Mesenchymal stem cell (in vitro differentiated cells and primary cell): Measurements from ENCODE around the gene ACP4.
"Not testable (repeated sequence)": the region's sequence is repeated elsewhere in the genome, so short reads cannot be mapped to it uniquely, and the experiment has no call there.

Source experiments
- DNase-seq: peaks from one replicate; pipeline ENCODE4 v3.0.0-alpha.2; 2013
- H2AFZ ChIP-seq: one replicate; pipeline ENCODE4 v1.6.1; 2013; ENCODE audit warnings: low read depth, mild to moderate bottlenecking, control low read depth, inconsistent platforms, low read length, moderate library complexity
- H2AK5ac ChIP-seq: 2 replicates; pipeline ENCODE4 v1.6.1; 2013; ENCODE audit warnings: low read length, moderate library complexity, mild to moderate bottlenecking, inconsistent platforms; ENCODE audit not compliant: severe bottlenecking
- H2BK120ac ChIP-seq: one replicate; pipeline ENCODE4 v1.6.1; 2013; ENCODE audit warnings: low read depth, mild to moderate bottlenecking, inconsistent platforms, low read length, moderate library complexity
- H2BK12ac ChIP-seq, 2 experiments: one replicate each; pipeline ENCODE4 v1.6.1; 2013; ENCODE audit warnings: inconsistent platforms in 2 of 2, low read length in 2 of 2, mild to moderate bottlenecking in 2 of 2, moderate library complexity in 2 of 2, control low read depth in 1 of 2
- H2BK15ac ChIP-seq: one replicate; pipeline ENCODE4 v1.6.1; 2013; ENCODE audit warnings: mild to moderate bottlenecking, low read depth, inconsistent platforms; ENCODE audit not compliant: poor library complexity, severe bottlenecking
- H2BK5ac ChIP-seq: 2 replicates; pipeline ENCODE4 v1.6.1; 2013; ENCODE audit warnings: low read depth, mild to moderate bottlenecking, low read length, control low read depth, inconsistent platforms; ENCODE audit not compliant: poor library complexity, severe bottlenecking
- H3K14ac ChIP-seq, 2 experiments: one replicate each; pipeline ENCODE4 v1.6.1; 2013; ENCODE audit warnings: inconsistent platforms in 2 of 2, low read length in 2 of 2, control low read depth in 1 of 2, mild to moderate bottlenecking in 1 of 2, moderate library complexity in 1 of 2
- H3K18ac ChIP-seq, 2 experiments: one replicate each; pipeline ENCODE4 v1.6.1; 2013; ENCODE audit warnings: inconsistent platforms in 2 of 2, low read length in 2 of 2, control low read depth in 1 of 2, low read depth in 1 of 2, mild to moderate bottlenecking in 1 of 2
- H3K23ac ChIP-seq, 2 experiments: one replicate each; pipeline ENCODE4 v1.6.1; 2013; ENCODE audit warnings: inconsistent platforms in 2 of 2, low read length in 2 of 2, mild to moderate bottlenecking in 2 of 2, moderate library complexity in 2 of 2, control low read depth in 1 of 2
- H3K27ac ChIP-seq: 2 replicates; pipeline ENCODE4 v1.5.1; 2013; ENCODE audit warnings: mild to moderate bottlenecking, moderate library complexity, low read length, control low read depth, inconsistent platforms; ENCODE audit not compliant: poor library complexity, severe bottlenecking
- H3K27me3 ChIP-seq, 2 experiments: 2 replicates each; pipeline versions ENCODE4 v1.6.1 to v1.7.0; 2013; ENCODE audit warnings: low read length in 2 of 2, mild to moderate bottlenecking in 2 of 2, moderate library complexity in 2 of 2, control low read depth in 1 of 2, inconsistent platforms in 1 of 2; ENCODE audit not compliant: control insufficient read depth in 1 of 2, insufficient read depth in 1 of 2
- H3K36me3 ChIP-seq, 2 experiments: 2 replicates each; pipeline versions ENCODE4 v1.6.1 to v1.7.0; 2013; ENCODE audit warnings: low read length in 2 of 2, control low read depth in 1 of 2, inconsistent platforms in 1 of 2, low read depth in 1 of 2, mild to moderate bottlenecking in 1 of 2; ENCODE audit not compliant: insufficient read depth in 2 of 2, control insufficient read depth in 1 of 2
- H3K4ac ChIP-seq, 2 experiments: one replicate each; pipeline ENCODE4 v1.6.1; 2013; ENCODE audit warnings: inconsistent platforms in 2 of 2, low read length in 2 of 2, mild to moderate bottlenecking in 2 of 2, moderate library complexity in 2 of 2, control low read depth in 1 of 2, low read depth in 1 of 2
- H3K4me1 ChIP-seq: 2 replicates; pipeline ENCODE4 v1.6.1; 2013; ENCODE audit warnings: low read depth, low read length, control low read depth; ENCODE audit not compliant: control insufficient read depth, insufficient read depth
- H3K4me2 ChIP-seq: 2 replicates; pipeline ENCODE4 v1.6.1; 2013; ENCODE audit warnings: low read length, mild to moderate bottlenecking, inconsistent platforms; ENCODE audit not compliant: poor library complexity, severe bottlenecking
- H3K4me3 ChIP-seq, 2 experiments: 2 replicates each; pipeline versions ENCODE4 v1.5.1 to v1.7.0; 2013; ENCODE audit warnings: low read length in 2 of 2, mild to moderate bottlenecking in 2 of 2, control low read depth in 1 of 2, low read depth in 1 of 2; ENCODE audit not compliant: insufficient read depth in 1 of 2
- H3K79me1 ChIP-seq: replicated peaks from 2 replicates; pipeline ENCODE4 v1.6.1; 2013; ENCODE audit warnings: mild to moderate bottlenecking, control low read depth, low read length, inconsistent platforms; ENCODE audit not compliant: poor library complexity, severe bottlenecking
- H3K9ac ChIP-seq: 2 replicates; pipeline ENCODE4 v1.7.0; 2013; ENCODE audit warnings: mild to moderate bottlenecking, low read length, moderate library complexity
- H3K9me3 ChIP-seq: 2 replicates; pipeline ENCODE4 v1.7.0; 2013; ENCODE audit warnings: mild to moderate bottlenecking, low read length; ENCODE audit not compliant: control insufficient read depth
- H4K8ac ChIP-seq: one replicate; pipeline ENCODE4 v1.6.1; 2013; ENCODE audit warnings: inconsistent platforms, mild to moderate bottlenecking, low read length, moderate library complexity
- H4K91ac ChIP-seq: one replicate; pipeline ENCODE4 v1.6.1; 2013; ENCODE audit warnings: mild to moderate bottlenecking, low read length, inconsistent platforms
- WGBS: methylation state at CpG from one replicate; pipeline ENCODE4 v1.1.7; 2013; ENCODE audit warnings: mixed read lengths; 5-methylcytosine and 5-hydroxymethylcytosine counted together

The ACP4 gene

DNA sequence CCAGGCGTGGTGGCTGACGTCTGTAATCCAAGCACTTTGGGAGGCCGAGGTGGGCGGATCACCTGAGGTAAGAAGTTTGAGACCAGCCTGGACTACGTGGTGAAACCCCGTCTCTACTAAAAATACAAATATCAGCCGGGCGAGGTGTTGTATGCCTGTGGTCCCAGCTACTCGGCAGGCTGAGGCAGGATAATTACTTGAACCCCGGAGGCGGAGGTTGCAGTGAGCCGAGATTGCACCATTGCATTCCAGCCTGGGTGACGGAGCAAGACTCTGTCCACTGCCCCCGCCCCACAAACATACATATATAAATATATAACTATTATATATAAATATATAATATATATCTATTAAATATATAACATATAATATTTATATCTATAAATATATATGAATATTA lies 43.1 kb upstream of the ACP4 start:
- H2BK12ac ChIP-seq, H3K9ac ChIP-seq, H2AFZ ChIP-seq: not testable (repeated sequence)

DNA sequence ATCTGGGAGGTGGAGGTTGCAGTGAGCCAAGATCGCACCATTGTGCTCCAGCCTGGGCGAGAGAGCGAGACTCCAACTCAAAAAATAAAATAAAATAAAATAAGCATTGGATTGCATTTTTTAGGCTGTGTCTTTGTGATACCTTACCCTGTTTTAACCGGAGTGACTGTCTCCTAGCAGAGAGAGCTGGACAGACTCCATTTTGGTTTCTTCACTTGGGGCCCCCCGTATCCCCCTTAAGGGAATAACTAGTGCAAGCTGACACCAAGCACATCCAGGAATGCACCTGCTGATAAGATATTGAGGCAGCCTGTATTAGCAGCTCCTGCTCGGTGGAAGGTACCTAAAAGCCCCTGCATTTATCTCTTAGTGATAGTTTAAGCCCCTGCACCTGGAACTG lies 40.7 kb upstream of the ACP4 start:
- Histone ChIP-seq H3K9me3 (no peaks in the 10 kb centered on the region), H2BK120ac (no peak overlapping the region), H3K14ac (no peak overlapping the region), H3K36me3 (no peaks in the 10 kb centered on the region), H2BK5ac (no peak overlapping the region), H2AFZ (no peak overlapping the region), H2BK15ac (no peak overlapping the region), H3K27ac (no peak overlapping the region), H3K27me3 (peaks cover 0 to 22% of the 10 kb centered on the region in 2 experiments), H3K18ac (no peak overlapping the region), H2BK12ac (no peak overlapping the region), H3K4me3 (no peak overlapping the region), H3K4me1 (no peaks in the 10 kb centered on the region), H4K8ac (no peak overlapping the region), H3K23ac (no peak overlapping the region), H3K4me2 (no peak overlapping the region), H4K91ac (no peak overlapping the region), H3K4ac (no peak overlapping the region), H2AK5ac (no peak overlapping the region), H3K9ac (no peak overlapping the region), H3K79me1 (no peaks in the 10 kb centered on the region)
- whole genome bisulfite sequencing = 76% methylated on average over 3 of the region's 6 CpGs
- no peak for DNase-seq

More for the DNA sequence above, 43.1 kb upstream of the ACP4 start:
- not testable (repeated sequence) for DNase-seq, H3K79me1 ChIP-seq, H3K4me2 ChIP-seq, H3K18ac ChIP-seq, H2AK5ac ChIP-seq, H4K91ac ChIP-seq, H3K27ac ChIP-seq, H3K36me3 ChIP-seq, H3K4me1 ChIP-seq, H3K4me3 ChIP-seq, H3K14ac ChIP-seq, H2BK5ac ChIP-seq, H2BK120ac ChIP-seq, H2BK15ac ChIP-seq, H3K23ac ChIP-seq, H3K4ac ChIP-seq, H4K8ac ChIP-seq, H3K9me3 ChIP-seq
- H3K27me3 ChIP-seq = peaks cover 0 to 13% of the 10 kb centered on the region in 2 experiments
- 88% methylated on average over 11 of the region's 14 CpGs for WGBS

DNA sequence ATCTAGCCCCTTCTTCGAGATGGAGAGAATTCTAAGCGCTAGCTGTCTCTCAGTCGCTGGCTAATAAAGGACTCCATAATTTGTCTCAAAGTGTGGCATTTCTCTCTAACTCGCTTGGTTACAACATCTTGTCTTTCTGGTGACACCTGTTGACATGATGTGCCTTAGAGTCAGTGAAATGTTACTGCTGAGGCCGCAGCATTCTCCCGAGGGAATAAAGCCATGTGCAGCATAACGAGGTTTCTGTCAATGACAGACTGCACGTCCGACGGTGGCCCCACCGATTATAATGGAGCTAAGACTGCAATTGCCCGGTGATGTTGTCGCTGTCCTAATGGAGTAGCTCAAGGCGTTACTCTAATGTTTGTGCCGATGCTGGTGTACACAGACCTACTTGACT lies 40.2 kb upstream of the ACP4 start:
- H2AFZ ChIP-seq = no peak overlapping the region
- H3K4ac ChIP-seq = no peak overlapping the region
- H3K9ac ChIP-seq = no peak overlapping the region
- no peak overlapping the region for H4K91ac ChIP-seq
- no peak overlapping the region for H3K23ac ChIP-seq
- H3K27me3 ChIP-seq = peaks cover 0 to 27% of the 10 kb centered on the region in 2 experiments
- no peak overlapping the region for H2BK12ac ChIP-seq
- H3K4me1 ChIP-seq = no peaks in the 10 kb centered on the region
- no peak overlapping the region for H2BK5ac ChIP-seq
- DNase-seq = no peak
- H3K18ac ChIP-seq = no peak overlapping the region
- H3K9me3 ChIP-seq = no peaks in the 10 kb centered on the region
- 84% methylated on average over 15 of the region's 15 CpGs for WGBS
- no peak overlapping the region for H3K14ac ChIP-seq
- no peak overlapping the region for H3K27ac ChIP-seq
- no peak overlapping the region for H3K4me2 ChIP-seq
- H3K79me1 ChIP-seq = no peaks in the 10 kb centered on the region
- no peak overlapping the region for H3K4me3 ChIP-seq
- no peak overlapping the region for H4K8ac ChIP-seq
- H3K36me3 ChIP-seq = no peaks in the 10 kb centered on the region
- H2BK15ac ChIP-seq = no peak overlapping the region
- no peak overlapping the region for H2AK5ac ChIP-seq
- H2BK120ac ChIP-seq = no peak overlapping the region

DNA sequence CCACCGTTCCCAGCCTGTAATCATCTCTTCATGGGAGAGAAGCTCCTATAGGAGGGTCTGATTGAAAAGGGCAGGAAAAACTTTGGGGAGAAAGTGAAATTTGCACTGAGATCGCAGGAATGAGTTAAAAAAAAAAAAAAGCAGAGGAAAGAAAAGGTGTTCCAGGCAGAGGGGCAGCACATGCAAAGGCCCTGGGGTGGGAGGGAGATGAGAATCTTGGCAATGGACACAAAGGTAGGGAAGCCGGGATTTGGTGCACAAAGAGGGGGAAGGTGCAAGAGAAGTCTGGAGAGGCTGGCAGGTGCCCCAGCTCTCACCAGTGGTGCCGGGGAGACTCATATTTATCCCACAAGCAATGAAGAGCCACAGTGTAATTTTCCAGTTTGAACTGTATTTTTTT lies 36.3 kb upstream of the ACP4 start:
- no peak overlapping the region for H2BK5ac ChIP-seq
- H3K36me3 ChIP-seq = no peaks in the 10 kb centered on the region
- H3K14ac ChIP-seq = no peak overlapping the region
- H2AFZ ChIP-seq = no peak overlapping the region
- H2AK5ac ChIP-seq = no peak overlapping the region
- H3K9me3 ChIP-seq = no peaks in the 10 kb centered on the region
- no peak overlapping the region for H2BK12ac ChIP-seq
- no peak overlapping the region for H2BK15ac ChIP-seq
- no peak overlapping the region for H3K23ac ChIP-seq
- no peak overlapping the region for H3K4me3 ChIP-seq
- no peaks in the 10 kb centered on the region for H3K4me1 ChIP-seq
- DNase-seq = no peak
- H3K4ac ChIP-seq = no peak overlapping the region
- H4K8ac ChIP-seq = no peak overlapping the region
- no peak overlapping the region for H3K27ac ChIP-seq
- WGBS = 70% methylated on average over 4 of the region's 4 CpGs
- no peaks in the 10 kb centered on the region for H3K79me1 ChIP-seq
- H2BK120ac ChIP-seq = no peak overlapping the region
- no peak overlapping the region for H4K91ac ChIP-seq
- H3K18ac ChIP-seq = no peak overlapping the region
- H3K9ac ChIP-seq = no peak overlapping the region
- H3K27me3 ChIP-seq = peaks cover 0 to 32% of the 10 kb centered on the region in 2 experiments
- H3K4me2 ChIP-seq = no peak overlapping the region
